ENCODE data around the gene N4BP2L2.

Gene N4BP2L2

DNA sequence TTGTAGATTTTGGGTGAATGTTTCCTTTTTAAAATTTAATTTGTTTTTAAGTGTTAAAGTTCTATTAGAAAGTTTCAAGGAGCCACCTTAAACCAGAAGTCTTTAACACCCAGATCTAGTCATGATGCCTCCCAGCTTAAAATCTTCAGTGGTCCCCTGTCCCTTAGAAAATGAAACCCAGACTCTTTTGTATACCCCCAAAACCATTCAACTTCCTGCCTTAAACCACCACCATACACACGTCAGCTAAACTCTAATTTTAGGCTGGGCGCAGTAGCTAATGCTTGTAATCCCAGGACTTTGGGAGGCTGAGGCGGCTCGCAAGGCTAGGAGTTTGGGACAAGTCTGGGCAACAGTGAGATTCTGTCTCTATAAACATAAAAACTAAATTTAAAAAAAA is 148.5 kb downstream of the N4BP2L2 start:
- TF ChIP-seq ZFX (IDR thresholded peaks at IDR 0.05): no peak
- TF ChIP-seq, protein P1, sequence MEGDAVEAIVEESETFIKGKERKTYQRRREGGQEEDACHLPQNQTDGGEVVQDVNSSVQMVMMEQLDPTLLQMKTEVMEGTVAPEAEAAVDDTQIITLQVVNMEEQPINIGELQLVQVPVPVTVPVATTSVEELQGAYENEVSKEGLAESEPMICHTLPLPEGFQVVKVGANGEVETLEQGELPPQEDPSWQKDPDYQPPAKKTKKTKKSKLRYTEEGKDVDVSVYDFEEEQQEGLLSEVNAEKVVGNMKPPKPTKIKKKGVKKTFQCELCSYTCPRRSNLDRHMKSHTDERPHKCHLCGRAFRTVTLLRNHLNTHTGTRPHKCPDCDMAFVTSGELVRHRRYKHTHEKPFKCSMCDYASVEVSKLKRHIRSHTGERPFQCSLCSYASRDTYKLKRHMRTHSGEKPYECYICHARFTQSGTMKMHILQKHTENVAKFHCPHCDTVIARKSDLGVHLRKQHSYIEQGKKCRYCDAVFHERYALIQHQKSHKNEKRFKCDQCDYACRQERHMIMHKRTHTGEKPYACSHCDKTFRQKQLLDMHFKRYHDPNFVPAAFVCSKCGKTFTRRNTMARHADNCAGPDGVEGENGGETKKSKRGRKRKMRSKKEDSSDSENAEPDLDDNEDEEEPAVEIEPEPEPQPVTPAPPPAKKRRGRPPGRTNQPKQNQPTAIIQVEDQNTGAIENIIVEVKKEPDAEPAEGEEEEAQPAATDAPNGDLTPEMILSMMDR (conservative IDR thresholded peaks at IDR 0.05): no peak

DNA sequence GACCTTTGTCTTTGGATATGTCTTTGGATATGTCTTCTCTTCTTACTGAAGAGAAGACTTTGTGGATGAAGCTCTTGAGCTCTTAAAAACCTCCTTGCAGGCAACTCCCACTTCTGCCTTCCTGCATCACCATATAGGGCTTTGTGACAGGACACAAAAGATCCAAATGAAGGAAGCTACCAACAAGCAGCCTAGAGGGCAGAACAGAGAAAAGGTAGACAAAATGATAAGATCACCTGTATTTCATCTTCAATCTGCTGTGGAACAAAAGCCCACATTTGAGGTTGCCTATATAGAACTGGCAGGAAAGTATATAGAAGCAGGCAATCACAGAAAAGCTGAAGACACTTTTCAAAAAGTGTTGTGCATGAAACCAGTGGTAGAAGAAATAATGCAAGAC is 153.2 kb downstream of the N4BP2L2 start:
- H3K27ac ChIP-seq: no peak overlapping the region
- TF ChIP-seq, protein P1 (conservative IDR thresholded peaks at IDR 0.05): no peak

More for the DNA sequence above, 148.5 kb downstream of the N4BP2L2 start:
- no peak overlapping the region for H3K27ac ChIP-seq

DNA sequence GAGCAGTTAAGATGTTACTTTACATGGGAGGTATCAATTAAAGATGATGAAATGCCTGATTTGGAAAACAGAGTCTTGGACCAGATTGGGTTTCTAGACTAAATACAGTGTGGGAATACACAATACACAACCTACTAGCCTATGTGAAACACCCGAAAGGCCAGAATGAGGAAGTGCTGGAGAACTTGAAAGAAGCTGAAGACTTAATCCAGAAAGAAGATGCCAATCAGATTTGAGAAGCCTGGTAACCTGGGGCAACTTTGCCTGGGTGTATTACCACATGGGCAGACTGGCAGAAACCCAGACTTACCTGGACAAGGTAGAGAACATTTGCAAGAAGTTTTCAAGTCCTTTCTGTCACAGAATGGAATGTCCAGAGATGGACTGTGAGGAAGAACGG is 153.9 kb downstream of the N4BP2L2 start:
- TF ChIP-seq, protein P1 (conservative IDR thresholded peaks at IDR 0.05): no peak
- no peak for TF ChIP-seq ZFX (IDR thresholded peaks at IDR 0.05)
- H3K27ac ChIP-seq: no peak overlapping the region

DNA sequence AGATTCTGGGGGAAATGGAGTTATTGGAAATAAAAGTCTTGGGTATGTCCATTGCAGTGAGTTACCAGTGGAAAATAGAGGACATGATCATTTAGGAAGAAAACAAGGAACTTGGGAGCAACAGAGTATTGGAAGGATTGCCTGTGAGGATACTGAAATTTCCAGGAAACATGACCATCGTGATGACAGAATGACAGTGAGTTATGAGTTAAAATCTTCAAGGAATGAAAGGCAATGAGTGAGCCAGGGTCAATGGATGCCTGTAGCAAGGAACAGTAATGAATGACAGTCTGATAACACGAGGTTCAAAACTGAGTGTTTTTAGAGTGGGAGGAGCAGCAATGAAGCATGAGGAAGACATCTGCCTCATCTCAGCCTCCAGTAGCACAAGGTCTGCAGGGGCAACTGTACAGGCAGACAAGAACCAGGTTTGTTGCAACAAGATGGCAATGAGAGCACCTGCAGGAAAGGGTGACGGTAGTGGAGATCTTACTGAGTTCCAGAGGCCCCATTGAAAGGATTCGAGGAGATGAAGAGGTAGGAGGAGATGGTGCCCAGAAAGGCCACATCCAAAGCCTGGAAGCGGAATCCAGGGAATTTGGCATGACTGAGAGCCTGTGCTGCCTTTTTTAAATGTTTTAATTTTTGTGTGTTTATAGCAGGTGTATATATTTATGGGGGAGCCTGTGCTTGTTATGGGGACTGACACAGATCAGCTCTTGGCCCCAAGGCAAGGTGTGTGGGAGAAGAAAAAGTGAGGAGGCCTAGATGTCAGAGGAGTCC is 154.6 kb downstream of the N4BP2L2 start:
- H3K27ac ChIP-seq: no peak overlapping the region
- TF ChIP-seq ZFX (IDR thresholded peaks at IDR 0.05): no peak; the same call in 1 of the 2 replicates
- TF ChIP-seq, protein P1 (conservative IDR thresholded peaks at IDR 0.05): no peak
